CD4-positive, alpha-beta T cell (primary cell): Measurements from ENCODE around the gene QRFP. TPM values are rescaled to one million over a fixed set of nuclear protein-coding genes. Genes with fewer than 3 reads are reported as not detected.

Experiments
- ATAC-seq: fragments of 200-7000 bp; cut with Tn5 transposase; one replicate; pipeline ENCODE4 v1.10.0; 2022; ENCODE audit warnings: mild to moderate bottlenecking; ENCODE audit not compliant: poor library complexity
- CTCF ChIA-PET: fragments of 350-600 bp; sonication (Branson Sonifier 250); formaldehyde crosslinking; loops from one replicate; lab custom pipeline; 2021; ENCODE audit warnings: antibody characterized with exemption, inconsistent platforms; lab: Charles Lee
- POLR2A ChIA-PET: fragments of 350-600 bp; sonication (Branson Sonifier 250); formaldehyde crosslinking; loops from one replicate; lab custom pipeline; 2021; ENCODE audit warnings: antibody characterized with exemption, inconsistent platforms; lab: Charles Lee
- DNase-seq, 14 experiments: peaks; one replicate each; pipeline ENCODE4 v3.0.0-alpha.2; 2013 to 2020; ENCODE audit warnings: mixed read lengths in 2 of 14
- H3K27ac ChIP-seq, 2 donors: one replicate each; pipeline versions ENCODE4 v1.5.1 to v1.7.0; 2013; ENCODE audit warnings: low read length in 2 of 2, low read depth in 1 of 2, mild to moderate bottlenecking in 1 of 2
- H3K27me3 ChIP-seq, 2 experiments: 1 replicate in 1 of 2; 2 replicates in 1 of 2; pipeline versions ENCODE4 v1.6.1 to v1.7.0; 2013; ENCODE audit warnings: low read length in 2 of 2, control low read depth in 1 of 2, mild to moderate bottlenecking in 1 of 2, moderate library complexity in 1 of 2; ENCODE audit not compliant: insufficient read depth in 2 of 2, control insufficient read depth in 1 of 2
- H3K36me3 ChIP-seq: one replicate; pipeline ENCODE4 v1.6.1; 2013; ENCODE audit warnings: low read length, control low read depth; ENCODE audit not compliant: insufficient read depth
- H3K4me1 ChIP-seq: one replicate; pipeline ENCODE4 v1.6.1; 2013; ENCODE audit warnings: low read length, control low read depth; ENCODE audit not compliant: insufficient read depth
- H3K4me3 ChIP-seq: one replicate; pipeline ENCODE4 v1.5.1; 2013; ENCODE audit warnings: mild to moderate bottlenecking, low read length, moderate library complexity
- H3K9me3 ChIP-seq, 2 experiments: 1 replicate in 1 of 2; 2 replicates in 1 of 2; pipeline versions ENCODE4 v1.6.1 to v1.7.0; 2013; ENCODE audit warnings: low read length in 2 of 2, mild to moderate bottlenecking in 2 of 2, control low read depth in 1 of 2, moderate library complexity in 1 of 2; ENCODE audit not compliant: control insufficient read depth in 1 of 2, insufficient read depth in 1 of 2
- H3K27ac Mint-ChIP-seq: one replicate; pipeline ENCODE4 v1.8.0; 2020; ENCODE audit warnings: mixed read lengths
- H3K27me3 Mint-ChIP-seq: one replicate; pipeline ENCODE4 v1.8.0; 2021; ENCODE audit warnings: mixed read lengths
- H3K36me3 Mint-ChIP-seq: one replicate; pipeline ENCODE4 v1.8.0; 2021; ENCODE audit warnings: low read depth, mixed read lengths
- H3K4me1 Mint-ChIP-seq: one replicate; pipeline ENCODE4 v1.8.0; 2021; ENCODE audit warnings: low read depth, mixed read lengths
- H3K4me3 Mint-ChIP-seq: one replicate; pipeline ENCODE4 v1.8.0; 2020; ENCODE audit warnings: mild to moderate bottlenecking, mixed read lengths
- H3K9me3 Mint-ChIP-seq: one replicate; pipeline ENCODE4 v1.8.0; 2020; ENCODE audit warnings: mixed read lengths
- intact Hi-C, 2 experiments: fragments of 100-400 bp; cut with DNase I in 1 of 2; cut with micrococcal nuclease in 1 of 2; formaldehyde crosslinking; loops; one replicate each; pipeline versions ENCODE4 v1.15.1 to v1.9.0; 2023 to 2025; cut with DNase I, micrococcal nuclease
- total RNA-seq, 174 experiments: library from RNA in 2 of 174; stranded (reverse) in 2 of 174; gene quantifications; one replicate each; pipeline ENCODE4 v1.2.3 and lab custom pipeline; 2021 to 2026
- TF ChIP-seq, protein P1 (sequence below): fragments of 200-600 bp; IDR thresholded peaks from one replicate; pipeline ENCODE4 v1.8.0; 2022; ENCODE audit warnings: antibody characterized with exemption, mild to moderate bottlenecking

QRFP gene
- total RNA-seq, 2 experiments from 2014 or later = not detected

DNA sequence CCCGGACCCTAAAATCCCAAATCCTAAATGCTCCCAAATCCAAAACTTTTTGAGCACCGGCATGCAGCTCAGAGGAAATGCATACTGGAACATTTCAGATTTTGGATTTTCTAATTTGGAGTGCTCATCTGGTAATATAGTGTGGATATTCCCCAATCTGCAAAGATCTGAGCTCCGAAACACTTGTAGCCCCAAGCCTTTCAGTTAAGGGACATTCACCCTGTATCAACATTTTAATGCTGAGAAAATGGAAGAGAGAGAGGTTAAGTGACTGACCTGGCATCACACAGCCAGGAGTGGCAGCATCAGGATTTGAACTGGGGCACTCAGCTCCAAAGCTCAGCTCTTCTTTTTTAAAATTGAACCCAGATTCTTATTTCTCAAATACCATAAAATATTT lies 30.7 kb downstream of the QRFP start:
- Histone ChIP-seq H3K9me3 (no peaks in the 10 kb centered on the region), H3K36me3 (peaks cover 4% of the 10 kb centered on the region), H3K4me3 (no peak overlapping the region), H3K27ac (no peak overlapping the region), H3K4me1 (no peaks in the 10 kb centered on the region), H3K27me3 (no peaks in the 10 kb centered on the region)
- no peak for DNase-seq
- Mint-ChIP-seq H3K27ac (no peak overlapping the region), H3K4me3 (no peak overlapping the region), H3K4me1 (peaks cover 5% of the 10 kb centered on the region), H3K27me3 (no peaks in the 10 kb centered on the region), H3K36me3 (peaks cover 33% of the 10 kb centered on the region), H3K9me3 (no peaks in the 10 kb centered on the region)
- intact Hi-C loops = loop anchor here (1.0 to 2.0 kb wide), 2 partner anchors 95 to 180 kb away; no protein-coding TSS in a partner anchor
- TF ChIP-seq, protein P1, sequence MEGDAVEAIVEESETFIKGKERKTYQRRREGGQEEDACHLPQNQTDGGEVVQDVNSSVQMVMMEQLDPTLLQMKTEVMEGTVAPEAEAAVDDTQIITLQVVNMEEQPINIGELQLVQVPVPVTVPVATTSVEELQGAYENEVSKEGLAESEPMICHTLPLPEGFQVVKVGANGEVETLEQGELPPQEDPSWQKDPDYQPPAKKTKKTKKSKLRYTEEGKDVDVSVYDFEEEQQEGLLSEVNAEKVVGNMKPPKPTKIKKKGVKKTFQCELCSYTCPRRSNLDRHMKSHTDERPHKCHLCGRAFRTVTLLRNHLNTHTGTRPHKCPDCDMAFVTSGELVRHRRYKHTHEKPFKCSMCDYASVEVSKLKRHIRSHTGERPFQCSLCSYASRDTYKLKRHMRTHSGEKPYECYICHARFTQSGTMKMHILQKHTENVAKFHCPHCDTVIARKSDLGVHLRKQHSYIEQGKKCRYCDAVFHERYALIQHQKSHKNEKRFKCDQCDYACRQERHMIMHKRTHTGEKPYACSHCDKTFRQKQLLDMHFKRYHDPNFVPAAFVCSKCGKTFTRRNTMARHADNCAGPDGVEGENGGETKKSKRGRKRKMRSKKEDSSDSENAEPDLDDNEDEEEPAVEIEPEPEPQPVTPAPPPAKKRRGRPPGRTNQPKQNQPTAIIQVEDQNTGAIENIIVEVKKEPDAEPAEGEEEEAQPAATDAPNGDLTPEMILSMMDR = no peak
- ChIA-PET POLR2A (no interaction called here), CTCF (interaction anchor here (0.5 to 1.9 kb wide), 3 partner anchors 158 to 181 kb away, joined by 4 to 13 read pairs (median 4); no protein-coding TSS in a partner anchor)
- ATAC-seq = no peak

DNA sequence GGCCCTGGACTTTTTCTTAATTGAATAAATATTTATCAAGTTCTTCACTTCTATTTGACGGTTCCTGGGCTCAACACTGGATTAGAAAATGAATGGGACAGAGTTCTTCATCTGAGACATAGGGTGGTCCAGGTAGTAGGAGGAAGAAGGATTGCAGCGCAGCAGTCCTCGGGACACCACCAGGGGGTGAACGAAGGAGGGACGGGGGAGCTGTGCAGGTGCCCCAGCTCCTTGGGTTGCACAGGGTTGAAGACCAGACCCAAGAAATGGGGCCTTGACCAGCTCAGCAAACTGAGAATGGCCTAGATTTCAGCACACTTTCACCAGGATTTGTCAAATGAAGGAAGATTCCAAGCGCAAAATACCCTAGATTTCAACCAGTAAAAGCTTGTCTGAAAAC lies 32.1 kb downstream of the QRFP start:
- no peak for ATAC-seq
- Histone ChIP-seq H3K27ac (no peak overlapping the region), H3K4me3 (no peak overlapping the region), H3K9me3 (no peaks in the 10 kb centered on the region), H3K36me3 (peaks cover 3% of the 10 kb centered on the region), H3K27me3 (no peaks in the 10 kb centered on the region), H3K4me1 (no peaks in the 10 kb centered on the region)
- peaks cover 5% of the 10 kb centered on the region for H3K4me1 Mint-ChIP-seq
- no peak overlapping the region for H3K27ac Mint-ChIP-seq
- CTCF ChIA-PET = interaction anchor here (1.0 kb wide), 1 partner anchor 182 kb away, joined by 3 read pairs; no protein-coding TSS in a partner anchor
- no peaks in the 10 kb centered on the region for H3K27me3 Mint-ChIP-seq
- TF ChIP-seq, protein P1 = no peak
- H3K36me3 Mint-ChIP-seq = peaks cover 28% of the 10 kb centered on the region
- no peak overlapping the region for H3K4me3 Mint-ChIP-seq
- H3K9me3 Mint-ChIP-seq = no peaks in the 10 kb centered on the region
- no peak for DNase-seq
- intact Hi-C loops = loop anchor here in 1 of 2 experiments (2.0 kb wide), 1 partner anchor 94 kb away; no protein-coding TSS in a partner anchor
- POLR2A ChIA-PET = no interaction called here

DNA sequence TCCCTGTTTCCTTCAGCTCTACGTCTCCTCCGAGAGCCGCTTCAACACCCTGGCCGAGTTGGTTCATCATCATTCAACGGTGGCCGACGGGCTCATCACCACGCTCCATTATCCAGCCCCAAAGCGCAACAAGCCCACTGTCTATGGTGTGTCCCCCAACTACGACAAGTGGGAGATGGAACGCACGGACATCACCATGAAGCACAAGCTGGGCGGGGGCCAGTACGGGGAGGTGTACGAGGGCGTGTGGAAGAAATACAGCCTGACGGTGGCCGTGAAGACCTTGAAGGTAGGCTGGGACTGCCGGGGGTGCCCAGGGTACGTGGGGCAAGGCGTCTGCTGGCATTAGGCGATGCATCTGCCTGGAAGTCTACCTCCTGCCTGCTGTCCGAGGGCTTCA lies 33.9 kb downstream of the QRFP start:
- no peak overlapping the region for H3K27ac ChIP-seq
- no peaks in the 10 kb centered on the region for H3K27me3 Mint-ChIP-seq
- H3K36me3 Mint-ChIP-seq = peaks cover 28% of the 10 kb centered on the region
- ChIA-PET POLR2A (no interaction called here), CTCF (interaction anchor here (0.9 kb wide), 1 partner anchor 92 kb away, joined by 3 read pairs; no protein-coding TSS in a partner anchor)
- H3K9me3 ChIP-seq = no peaks in the 10 kb centered on the region
- ATAC-seq (no peak), DNase-seq (no peak)
- no peak overlapping the region for H3K27ac Mint-ChIP-seq
- intact Hi-C loops = loop anchor here (1.0 to 2.0 kb wide), 3 partner anchors 155 to 402 kb away; no protein-coding TSS in a partner anchor
- H3K4me1 ChIP-seq = no peaks in the 10 kb centered on the region
- TF ChIP-seq, protein P1 = no peak
- H3K27me3 ChIP-seq = no peaks in the 10 kb centered on the region
- H3K4me1 Mint-ChIP-seq = peaks cover 5% of the 10 kb centered on the region
- no peak overlapping the region for H3K4me3 Mint-ChIP-seq
- H3K36me3 ChIP-seq = peaks cover 11% of the 10 kb centered on the region
- no peak overlapping the region for H3K4me3 ChIP-seq
- H3K9me3 Mint-ChIP-seq = no peaks in the 10 kb centered on the region
